ENCODE data around the gene RFX1.

RFX1 gene

GRCh38 chr19:13935765-13936510 is 70.2 kb downstream of the RFX1 start:
- no peak for TF ChIP-seq CTCF (IDR thresholded peaks at IDR 0.05; ENCODE audit: control insufficient read depth, insufficient read depth, low read depth, low read length, missing control alignments)
- DNase-seq (ENCODE audit: low read depth), result no peak
- no peak overlapping the region for H3K4me3 ChIP-seq (ENCODE audit: control insufficient read depth, low read depth, low read length)

- TF ChIP-seq CTCF (IDR thresholded peaks at IDR 0.05; ENCODE audit: control insufficient read depth, insufficient read depth, low read depth, low read length, missing control alignments), result no peak
- no peak for DNase-seq (ENCODE audit: low read depth)
- no peak overlapping the region for H3K4me3 ChIP-seq (ENCODE audit: control insufficient read depth, low read depth, low read length)
Observed at GRCh38 chr19:13934785-13935109, 71.4 kb downstream of the RFX1 start.

GRCh38 chr19:13932911-13933393 is 73.2 kb downstream of the RFX1 start:
- H3K4me3 ChIP-seq (ENCODE audit: control insufficient read depth, low read depth, low read length), result no peak overlapping the region
- no peak for DNase-seq (ENCODE audit: low read depth)
- no peak for TF ChIP-seq CTCF (IDR thresholded peaks at IDR 0.05; ENCODE audit: control insufficient read depth, insufficient read depth, low read depth, low read length, missing control alignments)

GRCh38 chr19:13932149-13932637 is 73.9 kb downstream of the RFX1 start:
- no peak for TF ChIP-seq CTCF (IDR thresholded peaks at IDR 0.05; ENCODE audit: control insufficient read depth, insufficient read depth, low read depth, low read length, missing control alignments)
- no peak overlapping the region for H3K4me3 ChIP-seq (ENCODE audit: control insufficient read depth, low read depth, low read length)
- DNase-seq (ENCODE audit: low read depth), result no peak

GRCh38 chr19:13931391-13932148 is 74.5 kb downstream of the RFX1 start:
- TF ChIP-seq CTCF (IDR thresholded peaks at IDR 0.05; ENCODE audit: control insufficient read depth, insufficient read depth, low read depth, low read length, missing control alignments), result no peak
- no peak overlapping the region for H3K4me3 ChIP-seq (ENCODE audit: control insufficient read depth, low read depth, low read length)
- no peak for DNase-seq (ENCODE audit: low read depth)

GRCh38 chr19:13930402-13930801 is 75.7 kb downstream of the RFX1 start:
- no peak for DNase-seq (ENCODE audit: low read depth)
- TF ChIP-seq CTCF (IDR thresholded peaks at IDR 0.05; ENCODE audit: control insufficient read depth, insufficient read depth, low read depth, low read length, missing control alignments), result no peak
- H3K4me3 ChIP-seq (ENCODE audit: control insufficient read depth, low read depth, low read length), result no peak overlapping the region

Measured in AG09309 (cell line).